Kidney epithelial cell (primary cell): ENCODE measurements around the gene ENOSF1. TPM values are rescaled to one million over a fixed set of nuclear protein-coding genes. Genes with fewer than 3 reads are reported as not detected.

ENCODE experiments used
- DNase-seq: peaks from one replicate; pipeline ENCODE4 v3.0.0-alpha.2; 2010; ENCODE audit warnings: low read depth
- H3K27me3 ChIP-seq: 2 replicates; pipeline ENCODE4 v1.6.0; 2011; ENCODE audit warnings: low read length; ENCODE audit not compliant: control insufficient read depth, insufficient read depth
- H3K36me3 ChIP-seq: 2 replicates; pipeline ENCODE4 v1.5.1; 2011; ENCODE audit warnings: low read length; ENCODE audit not compliant: control insufficient read depth, insufficient read depth
- H3K4me3 ChIP-seq: 2 replicates; pipeline ENCODE4 v1.5.1; 2011; ENCODE audit warnings: low read depth, mild to moderate bottlenecking, control low read depth, low read length
- total RNA-seq: library from RNA; depleted of rRNA; stranded (reverse); fragments of >200 nt; gene quantifications from 2 replicates; pipeline ENCODE4 v1.2.3, GENCODE V29; 2015
- TF ChIP-seq, protein P1 (sequence below): IDR thresholded peaks from 2 replicates; pipeline ENCODE4 v1.5.1; 2011; ENCODE audit warnings: mild to moderate bottlenecking, moderate library complexity, low read length, control low read depth, inconsistent platforms; ENCODE audit not compliant: insufficient read depth, poor library complexity, severe bottlenecking

Gene ENOSF1
- total RNA-seq, 1 donor from 2014 or later, result 29.7 TPM

DNA sequence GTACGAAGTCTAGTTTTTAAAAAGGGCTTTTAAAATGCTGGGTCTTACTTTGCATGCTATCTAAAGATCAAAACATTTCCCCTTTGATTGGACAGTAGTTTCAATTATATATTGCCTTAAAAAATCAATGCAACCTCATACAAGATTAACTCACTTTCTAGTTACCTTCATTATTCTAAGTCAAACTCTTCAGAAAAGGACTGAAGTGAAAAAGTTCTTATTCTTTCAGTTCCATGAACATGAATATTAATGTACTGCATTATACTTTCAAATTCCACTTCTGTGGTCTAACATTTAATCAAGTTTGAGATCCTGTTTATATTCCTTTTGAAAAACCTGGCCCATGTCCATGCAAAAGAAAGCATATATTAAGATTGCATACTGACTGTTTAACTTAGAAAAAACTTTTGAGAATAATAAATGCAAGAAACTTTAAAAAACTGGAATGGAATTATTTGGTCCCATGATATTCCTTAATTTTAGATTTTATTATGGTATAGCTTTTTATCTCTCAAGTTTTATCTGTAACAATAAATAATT is 11.2 kb upstream of the ENOSF1 start:
- Histone ChIP-seq H3K36me3 (no peaks in the 10 kb centered on the region), H3K4me3 (no peak overlapping the region), H3K27me3 (no peaks in the 10 kb centered on the region)
- DNase-seq, result no peak
- TF ChIP-seq, protein P1, sequence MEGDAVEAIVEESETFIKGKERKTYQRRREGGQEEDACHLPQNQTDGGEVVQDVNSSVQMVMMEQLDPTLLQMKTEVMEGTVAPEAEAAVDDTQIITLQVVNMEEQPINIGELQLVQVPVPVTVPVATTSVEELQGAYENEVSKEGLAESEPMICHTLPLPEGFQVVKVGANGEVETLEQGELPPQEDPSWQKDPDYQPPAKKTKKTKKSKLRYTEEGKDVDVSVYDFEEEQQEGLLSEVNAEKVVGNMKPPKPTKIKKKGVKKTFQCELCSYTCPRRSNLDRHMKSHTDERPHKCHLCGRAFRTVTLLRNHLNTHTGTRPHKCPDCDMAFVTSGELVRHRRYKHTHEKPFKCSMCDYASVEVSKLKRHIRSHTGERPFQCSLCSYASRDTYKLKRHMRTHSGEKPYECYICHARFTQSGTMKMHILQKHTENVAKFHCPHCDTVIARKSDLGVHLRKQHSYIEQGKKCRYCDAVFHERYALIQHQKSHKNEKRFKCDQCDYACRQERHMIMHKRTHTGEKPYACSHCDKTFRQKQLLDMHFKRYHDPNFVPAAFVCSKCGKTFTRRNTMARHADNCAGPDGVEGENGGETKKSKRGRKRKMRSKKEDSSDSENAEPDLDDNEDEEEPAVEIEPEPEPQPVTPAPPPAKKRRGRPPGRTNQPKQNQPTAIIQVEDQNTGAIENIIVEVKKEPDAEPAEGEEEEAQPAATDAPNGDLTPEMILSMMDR, result no peak

DNA sequence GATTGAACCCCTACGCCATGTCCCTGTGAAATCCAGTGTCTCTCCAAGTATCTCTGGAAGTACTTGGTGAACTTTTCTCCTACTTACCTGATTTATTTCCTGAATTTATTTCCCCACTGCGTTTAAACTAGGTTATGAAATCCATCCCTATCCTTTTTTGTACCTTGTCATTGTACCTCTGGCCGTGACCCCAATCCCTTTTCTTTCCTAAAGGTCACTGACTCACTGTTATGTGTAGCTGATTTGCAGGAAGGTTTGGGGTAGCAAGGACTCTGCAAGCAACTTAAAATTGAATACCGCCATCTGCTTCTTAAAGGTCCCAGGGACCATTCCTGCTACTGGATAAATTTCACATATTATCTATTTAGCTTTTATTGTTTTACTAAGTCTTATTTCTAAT is 4.6 kb upstream of the ENOSF1 start:
- TF ChIP-seq, protein P1, result no peak
- no peaks in the 10 kb centered on the region for H3K27me3 ChIP-seq
- no peak for DNase-seq

DNA sequence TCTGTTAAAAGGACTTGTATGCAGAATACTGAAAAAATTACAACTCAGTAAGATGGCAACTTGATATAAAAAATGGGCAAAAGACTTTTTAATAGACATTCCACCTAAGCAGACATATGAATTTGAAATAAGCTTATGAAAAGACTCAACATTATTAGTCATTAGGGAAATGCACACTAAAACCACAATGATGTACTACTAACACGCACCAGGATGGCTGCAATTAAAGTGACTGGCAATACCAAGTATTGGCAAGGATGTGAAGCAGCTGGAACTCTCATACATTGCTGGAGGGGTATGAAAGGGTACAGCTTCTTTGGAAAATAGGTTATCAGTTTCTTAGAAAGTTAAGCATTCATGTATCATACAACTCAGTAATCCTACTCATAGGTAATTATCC is 3.2 kb upstream of the ENOSF1 start:
- TF ChIP-seq, protein P1, result no peak
- no peaks in the 10 kb centered on the region for H3K27me3 ChIP-seq
- no peaks in the 10 kb centered on the region for H3K36me3 ChIP-seq
- no peak overlapping the region for H3K4me3 ChIP-seq
- DNase-seq, result no peak

More for the DNA sequence above, 4.6 kb upstream of the ENOSF1 start:
- no peak overlapping the region for H3K4me3 ChIP-seq
- no peaks in the 10 kb centered on the region for H3K36me3 ChIP-seq

GRCh38 chr18:713135-713490 is 683 bp upstream of the ENOSF1 start:
- DNase-seq, result no peak
- Histone ChIP-seq H3K27me3 (no peaks in the 10 kb centered on the region), H3K4me3 (peak overlapping the region; percentile 67), H3K36me3 (no peaks in the 10 kb centered on the region)
- TF ChIP-seq, protein P1, result no peak

- Histone ChIP-seq H3K27me3 (no peaks in the 10 kb centered on the region), H3K4me3 (peak overlapping the region; percentile 67), H3K36me3 (no peaks in the 10 kb centered on the region)
- TF ChIP-seq, protein P1, result no peak
- no peak for DNase-seq
These were observed 601 bp downstream of the ENOSF1 start for GRCh38 chr18:711657-712400.

GRCh38 chr18:711310-711656 is 1.1 kb downstream of the ENOSF1 start:
- Histone ChIP-seq H3K4me3 (peak overlapping the region; percentile 67), H3K27me3 (no peaks in the 10 kb centered on the region), H3K36me3 (no peaks in the 10 kb centered on the region)
- no peak for DNase-seq
- TF ChIP-seq, protein P1, result no peak
